KMS-11 (cell line): ENCODE results near the gene FASTKD2.
A peak's percentile ranks its signal among the peaks of the same experiment; 100 is the strongest.

Experiments
- H2AFZ ChIP-seq: fragments of 200-600 bp; sonication (generic); 2 replicates; pipeline ENCODE4 v1.6.1; 2016; ENCODE audit warnings: antibody characterized with exemption, mixed run types, low read depth
- H3K27ac ChIP-seq: fragments of 200-600 bp; sonication (generic); 2 replicates; pipeline ENCODE4 v1.6.1; 2016; ENCODE audit warnings: mild to moderate bottlenecking, mixed run types
- H3K27me3 ChIP-seq: fragments of 200-600 bp; sonication (generic); 2 replicates; pipeline ENCODE4 v1.6.1; 2017; ENCODE audit warnings: mild to moderate bottlenecking, low read depth, mixed run types, moderate library complexity; ENCODE audit not compliant: insufficient read depth
- H3K36me3 ChIP-seq: fragments of 200-600 bp; sonication (generic); 2 replicates; pipeline ENCODE4 v1.6.1; 2017; ENCODE audit warnings: mild to moderate bottlenecking, mixed run types; ENCODE audit not compliant: insufficient read depth
- H3K4me1 ChIP-seq: fragments of 200-600 bp; sonication (generic); 2 replicates; pipeline ENCODE4 v1.6.1; 2016; ENCODE audit warnings: mild to moderate bottlenecking, low read depth, mixed run types; ENCODE audit not compliant: poor library complexity, severe bottlenecking
- H3K4me2 ChIP-seq: fragments of 200-600 bp; sonication (generic); 2 replicates; pipeline ENCODE4 v1.7.0; 2016; ENCODE audit warnings: mild to moderate bottlenecking, mixed run types
- H3K4me3 ChIP-seq: fragments of 200-600 bp; sonication (generic); IDR thresholded peaks from 2 replicates; pipeline ENCODE4 v1.6.1; 2017; ENCODE audit warnings: low read depth, low read length, mixed read lengths; ENCODE audit not compliant: insufficient read depth
- H3K79me2 ChIP-seq: fragments of 200-600 bp; sonication (generic); 2 replicates; pipeline ENCODE4 v1.6.1; 2016; ENCODE audit warnings: low read depth, mixed run types; ENCODE audit not compliant: insufficient read depth
- H3K9ac ChIP-seq: fragments of 200-600 bp; sonication (generic); 2 replicates; pipeline ENCODE4 v1.6.1; 2016; ENCODE audit warnings: mild to moderate bottlenecking, mixed run types
- H4K20me1 ChIP-seq: fragments of 200-600 bp; sonication (generic); 2 replicates; pipeline ENCODE4 v1.6.1; 2016; ENCODE audit warnings: mild to moderate bottlenecking, mixed run types; ENCODE audit not compliant: insufficient read depth
- TF ChIP-seq, protein P1 (sequence below): fragments of 200-600 bp; sonication (generic); conservative IDR thresholded peaks from 2 replicates; pipeline ENCODE4 v1.6.1; 2017; ENCODE audit warnings: low read depth, mild to moderate bottlenecking, antibody characterized with exemption, low read length, moderate library complexity, mixed read lengths

The FASTKD2 gene

GRCh38 chr2:206800506-206801417 is 35.4 kb downstream of the FASTKD2 start:
- no peak overlapping the region for H3K27ac ChIP-seq
- TF ChIP-seq, protein P1, sequence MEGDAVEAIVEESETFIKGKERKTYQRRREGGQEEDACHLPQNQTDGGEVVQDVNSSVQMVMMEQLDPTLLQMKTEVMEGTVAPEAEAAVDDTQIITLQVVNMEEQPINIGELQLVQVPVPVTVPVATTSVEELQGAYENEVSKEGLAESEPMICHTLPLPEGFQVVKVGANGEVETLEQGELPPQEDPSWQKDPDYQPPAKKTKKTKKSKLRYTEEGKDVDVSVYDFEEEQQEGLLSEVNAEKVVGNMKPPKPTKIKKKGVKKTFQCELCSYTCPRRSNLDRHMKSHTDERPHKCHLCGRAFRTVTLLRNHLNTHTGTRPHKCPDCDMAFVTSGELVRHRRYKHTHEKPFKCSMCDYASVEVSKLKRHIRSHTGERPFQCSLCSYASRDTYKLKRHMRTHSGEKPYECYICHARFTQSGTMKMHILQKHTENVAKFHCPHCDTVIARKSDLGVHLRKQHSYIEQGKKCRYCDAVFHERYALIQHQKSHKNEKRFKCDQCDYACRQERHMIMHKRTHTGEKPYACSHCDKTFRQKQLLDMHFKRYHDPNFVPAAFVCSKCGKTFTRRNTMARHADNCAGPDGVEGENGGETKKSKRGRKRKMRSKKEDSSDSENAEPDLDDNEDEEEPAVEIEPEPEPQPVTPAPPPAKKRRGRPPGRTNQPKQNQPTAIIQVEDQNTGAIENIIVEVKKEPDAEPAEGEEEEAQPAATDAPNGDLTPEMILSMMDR, result peak; percentile 81
- no peak overlapping the region for H3K4me3 ChIP-seq
- no peaks in the 10 kb centered on the region for H3K27me3 ChIP-seq
- no peaks in the 10 kb centered on the region for H3K36me3 ChIP-seq
- H3K4me2 ChIP-seq, result no peak overlapping the region
- H2AFZ ChIP-seq, result no peak overlapping the region
- no peaks in the 10 kb centered on the region for H3K79me2 ChIP-seq
- H3K4me1 ChIP-seq, result no peaks in the 10 kb centered on the region
- H4K20me1 ChIP-seq, result no peaks in the 10 kb centered on the region
- H3K9ac ChIP-seq, result no peak overlapping the region

GRCh38 chr2:206801418-206802189 is 36.2 kb downstream of the FASTKD2 start:
- Histone ChIP-seq H3K9ac (no peak overlapping the region), H3K27me3 (no peaks in the 10 kb centered on the region), H3K36me3 (no peaks in the 10 kb centered on the region), H2AFZ (no peak overlapping the region), H3K4me1 (no peaks in the 10 kb centered on the region), H3K4me2 (no peak overlapping the region), H4K20me1 (no peaks in the 10 kb centered on the region), H3K27ac (no peak overlapping the region), H3K4me3 (no peak overlapping the region), H3K79me2 (no peaks in the 10 kb centered on the region)
- TF ChIP-seq, protein P1, result no peak

DNA sequence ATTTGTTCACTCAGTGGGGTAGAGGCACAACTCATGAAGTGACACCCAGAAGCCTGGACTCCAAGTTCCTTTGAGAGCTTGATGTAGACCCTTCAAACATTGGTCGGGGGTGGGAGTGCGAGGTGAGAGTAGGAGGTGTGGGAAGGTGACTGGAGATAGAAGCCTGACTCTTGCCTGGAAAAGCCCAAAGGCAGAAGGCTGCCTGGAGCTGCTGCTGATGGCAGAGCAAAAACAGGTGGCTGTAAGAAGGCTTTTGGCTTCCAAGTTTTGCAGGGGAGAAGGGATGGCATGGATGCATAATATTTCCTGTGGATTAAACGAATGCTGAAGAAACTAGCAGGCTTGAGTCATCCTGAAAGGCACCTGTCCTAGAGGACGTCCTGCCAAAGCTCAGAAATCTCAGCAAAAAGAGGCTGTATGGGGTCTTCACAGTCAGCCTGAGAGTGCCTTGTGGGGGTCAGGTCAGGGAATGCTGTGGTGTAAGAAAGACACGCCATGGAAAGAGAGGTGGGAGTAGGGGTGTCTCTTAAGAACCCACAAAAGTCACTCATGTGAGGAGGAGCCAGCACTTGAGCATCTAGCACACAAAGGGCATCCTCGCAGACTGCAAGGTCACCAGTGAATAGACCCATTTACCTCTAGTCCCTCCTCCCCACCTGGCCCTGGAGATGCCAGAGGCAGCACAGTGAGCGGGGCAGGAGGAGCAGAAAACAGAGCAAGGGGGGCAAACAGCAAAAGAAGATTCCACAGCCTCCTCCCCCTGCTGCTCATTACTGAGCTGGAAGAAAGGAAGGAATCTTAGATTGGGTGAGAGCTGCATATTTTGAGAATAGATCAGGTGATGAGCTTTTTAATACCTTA is 37.5 kb downstream of the FASTKD2 start:
- H3K36me3 ChIP-seq, result no peaks in the 10 kb centered on the region
- H3K9ac ChIP-seq, result no peak overlapping the region
- H3K27me3 ChIP-seq, result no peaks in the 10 kb centered on the region
- H3K4me1 ChIP-seq, result no peaks in the 10 kb centered on the region
- no peaks in the 10 kb centered on the region for H4K20me1 ChIP-seq
- no peak overlapping the region for H3K4me3 ChIP-seq
- no peaks in the 10 kb centered on the region for H3K79me2 ChIP-seq
- H3K4me2 ChIP-seq, result no peak overlapping the region
- H3K27ac ChIP-seq, result no peak overlapping the region
- H2AFZ ChIP-seq, result no peak overlapping the region
- TF ChIP-seq, protein P1, result no peak

DNA sequence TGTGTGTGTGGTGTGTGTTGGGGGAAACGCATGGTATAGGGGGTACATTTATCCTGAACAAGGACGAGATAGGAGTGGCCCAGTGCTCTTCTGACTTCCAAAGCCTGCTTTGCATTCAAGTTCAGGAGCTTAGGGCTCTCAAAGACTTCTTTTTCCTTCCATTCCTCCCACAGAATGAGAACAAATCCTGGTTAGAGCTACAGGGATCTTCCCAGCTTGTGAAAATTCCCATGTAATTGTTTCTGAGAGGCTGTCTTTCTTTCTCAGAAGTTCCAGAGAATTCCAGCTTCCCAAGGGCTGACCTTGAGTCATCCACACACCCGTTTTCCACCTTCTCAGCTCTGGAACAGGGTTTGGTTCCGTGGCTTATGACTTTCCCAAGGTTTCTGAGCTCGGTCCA is 38.9 kb downstream of the FASTKD2 start:
- Histone ChIP-seq H4K20me1 (no peaks in the 10 kb centered on the region), H3K4me1 (no peaks in the 10 kb centered on the region), H3K27me3 (no peaks in the 10 kb centered on the region), H3K36me3 (no peaks in the 10 kb centered on the region), H3K4me3 (no peak overlapping the region), H3K27ac (no peak overlapping the region), H3K79me2 (no peaks in the 10 kb centered on the region), H2AFZ (no peak overlapping the region), H3K9ac (no peak overlapping the region), H3K4me2 (no peak overlapping the region)
- TF ChIP-seq, protein P1, result no peak
